Measurements from ENCODE around the gene CNNM2.

- TF ChIP-seq, protein P1, sequence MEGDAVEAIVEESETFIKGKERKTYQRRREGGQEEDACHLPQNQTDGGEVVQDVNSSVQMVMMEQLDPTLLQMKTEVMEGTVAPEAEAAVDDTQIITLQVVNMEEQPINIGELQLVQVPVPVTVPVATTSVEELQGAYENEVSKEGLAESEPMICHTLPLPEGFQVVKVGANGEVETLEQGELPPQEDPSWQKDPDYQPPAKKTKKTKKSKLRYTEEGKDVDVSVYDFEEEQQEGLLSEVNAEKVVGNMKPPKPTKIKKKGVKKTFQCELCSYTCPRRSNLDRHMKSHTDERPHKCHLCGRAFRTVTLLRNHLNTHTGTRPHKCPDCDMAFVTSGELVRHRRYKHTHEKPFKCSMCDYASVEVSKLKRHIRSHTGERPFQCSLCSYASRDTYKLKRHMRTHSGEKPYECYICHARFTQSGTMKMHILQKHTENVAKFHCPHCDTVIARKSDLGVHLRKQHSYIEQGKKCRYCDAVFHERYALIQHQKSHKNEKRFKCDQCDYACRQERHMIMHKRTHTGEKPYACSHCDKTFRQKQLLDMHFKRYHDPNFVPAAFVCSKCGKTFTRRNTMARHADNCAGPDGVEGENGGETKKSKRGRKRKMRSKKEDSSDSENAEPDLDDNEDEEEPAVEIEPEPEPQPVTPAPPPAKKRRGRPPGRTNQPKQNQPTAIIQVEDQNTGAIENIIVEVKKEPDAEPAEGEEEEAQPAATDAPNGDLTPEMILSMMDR (IDR thresholded peaks at IDR 0.05), result no peak
- TF ChIP-seq POLR2A (IDR thresholded peaks at IDR 0.05) (no peak), POLR2AphosphoS5 (IDR thresholded peaks at IDR 0.05) (no peak)
Observed at GRCh38 chr10:102998399-102998907, 80.4 kb downstream of the CNNM2 start.

Data from prostate gland (tissue), 2 donors.